GM10248 (cell line): ENCODE measurements around the gene C2CD4C.
"Not testable (repeated sequence)": the region's sequence is repeated elsewhere in the genome, so short reads cannot be mapped to it uniquely, and the experiment has no call there.

Source experiments
- CTCF ChIA-PET: fragments of 300-600 bp; sonication (Branson Sonifier 250); formaldehyde crosslinking; extraction: SDS; loops from one replicate; lab custom pipeline; 2021; ENCODE audit warnings: antibody characterized with exemption; lab: Yijun Ruan, JAX
- POLR2A ChIA-PET: fragments of 350-650 bp; sonication (Branson Sonifier 250); formaldehyde crosslinking; extraction: SDS; loops from one replicate; lab custom pipeline; 2020; ENCODE audit warnings: antibody characterized with exemption; lab: Yijun Ruan, JAX
- DNase-seq: peaks from one replicate; pipeline ENCODE4 v3.0.0; 2012; ENCODE audit errors: extremely low spot score
- TF ChIP-seq, protein P1 (sequence below): IDR thresholded peaks from 2 replicates; pipeline ENCODE4 v1.5.1; 2012; ENCODE audit warnings: mild to moderate bottlenecking, low read depth; ENCODE audit errors: extremely low read depth, missing control alignments, control extremely low read depth

Gene C2CD4C

DNA sequence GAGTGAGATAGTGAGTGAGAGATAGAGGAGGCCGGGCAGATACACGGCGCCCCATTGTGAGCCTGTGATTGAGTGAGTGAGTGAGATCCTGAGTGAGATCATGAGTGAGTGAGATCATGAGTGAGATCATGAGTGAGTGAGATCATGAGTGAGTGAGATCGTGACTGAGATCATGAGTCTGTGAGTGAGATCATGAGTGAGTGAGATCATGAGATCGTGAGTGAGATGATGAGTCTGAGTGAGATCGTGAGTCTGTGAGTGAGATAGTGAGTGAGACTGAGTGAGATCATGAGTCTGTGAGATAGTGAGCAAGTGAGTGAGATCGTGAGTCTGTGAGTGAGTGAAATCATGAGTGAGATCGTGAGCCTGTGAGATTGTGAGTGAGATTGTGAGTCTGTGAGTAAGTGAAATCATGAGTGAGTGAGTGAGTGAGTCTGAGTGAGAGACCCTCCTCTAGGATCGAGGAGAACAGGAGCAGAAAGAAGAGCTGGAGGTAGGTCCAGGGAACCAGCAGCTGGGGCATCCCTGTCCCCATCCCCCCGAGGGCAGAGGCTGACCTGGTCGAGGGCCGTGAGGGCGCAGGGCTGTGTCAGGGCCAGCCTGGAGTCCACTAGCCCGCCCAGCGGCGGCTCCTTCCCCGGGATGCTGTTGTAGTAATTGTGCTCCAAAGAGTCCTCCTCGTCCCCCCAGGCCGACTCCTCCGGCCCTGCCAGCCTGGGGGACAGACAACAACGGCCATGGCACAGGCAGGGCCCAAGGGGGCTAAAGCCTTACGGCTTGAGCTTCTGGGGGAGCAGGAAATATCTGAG is 25.4 kb upstream of the C2CD4C start:
- CTCF ChIA-PET, result no interaction called here
- TF ChIP-seq, protein P1, sequence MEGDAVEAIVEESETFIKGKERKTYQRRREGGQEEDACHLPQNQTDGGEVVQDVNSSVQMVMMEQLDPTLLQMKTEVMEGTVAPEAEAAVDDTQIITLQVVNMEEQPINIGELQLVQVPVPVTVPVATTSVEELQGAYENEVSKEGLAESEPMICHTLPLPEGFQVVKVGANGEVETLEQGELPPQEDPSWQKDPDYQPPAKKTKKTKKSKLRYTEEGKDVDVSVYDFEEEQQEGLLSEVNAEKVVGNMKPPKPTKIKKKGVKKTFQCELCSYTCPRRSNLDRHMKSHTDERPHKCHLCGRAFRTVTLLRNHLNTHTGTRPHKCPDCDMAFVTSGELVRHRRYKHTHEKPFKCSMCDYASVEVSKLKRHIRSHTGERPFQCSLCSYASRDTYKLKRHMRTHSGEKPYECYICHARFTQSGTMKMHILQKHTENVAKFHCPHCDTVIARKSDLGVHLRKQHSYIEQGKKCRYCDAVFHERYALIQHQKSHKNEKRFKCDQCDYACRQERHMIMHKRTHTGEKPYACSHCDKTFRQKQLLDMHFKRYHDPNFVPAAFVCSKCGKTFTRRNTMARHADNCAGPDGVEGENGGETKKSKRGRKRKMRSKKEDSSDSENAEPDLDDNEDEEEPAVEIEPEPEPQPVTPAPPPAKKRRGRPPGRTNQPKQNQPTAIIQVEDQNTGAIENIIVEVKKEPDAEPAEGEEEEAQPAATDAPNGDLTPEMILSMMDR, result no peak
- POLR2A ChIA-PET, result no interaction called here
- DNase-seq, result no peak

DNA sequence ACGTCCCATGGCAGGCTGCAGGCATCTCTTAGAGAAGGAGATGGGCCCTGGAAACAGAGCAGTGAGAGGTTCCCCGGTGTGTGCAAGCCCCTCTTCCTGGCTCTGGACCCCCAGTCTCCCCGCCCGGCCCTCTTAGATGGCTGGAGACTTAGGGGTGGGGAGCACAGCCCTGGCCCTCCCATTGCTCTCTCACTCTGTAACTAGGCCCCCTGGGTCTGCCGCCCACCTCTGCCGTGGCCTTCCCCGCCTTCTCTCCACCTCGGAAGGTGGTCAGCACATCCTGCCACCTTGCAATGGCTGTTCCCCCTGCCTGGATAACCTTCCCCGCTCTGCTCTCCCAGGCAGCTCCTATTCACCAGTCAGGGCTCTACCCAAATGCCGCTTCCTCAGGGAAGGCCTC is 21.8 kb upstream of the C2CD4C start:
- ChIA-PET CTCF (no interaction called here), POLR2A (no interaction called here)
- DNase-seq, result no peak
- TF ChIP-seq, protein P1, result no peak

DNA sequence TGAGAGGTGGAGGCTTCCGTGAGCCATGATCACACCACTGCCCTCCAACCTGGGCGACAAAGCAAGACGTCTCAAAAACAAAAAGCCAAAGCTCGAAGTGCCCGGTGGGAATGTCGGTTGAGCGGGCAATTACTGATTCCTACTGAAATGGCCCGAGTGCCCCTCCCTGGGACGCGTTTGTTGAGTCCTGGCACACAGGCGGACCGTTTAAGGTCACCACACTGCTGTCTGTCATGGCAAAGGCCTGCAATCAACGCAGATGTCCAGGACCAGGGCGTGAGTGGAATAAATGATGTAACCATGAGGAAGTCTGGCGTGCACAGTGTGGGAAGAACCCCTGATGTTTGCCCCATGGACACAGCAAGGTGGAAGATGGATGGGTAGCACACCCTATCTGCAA is 19.2 kb upstream of the C2CD4C start:
- TF ChIP-seq, protein P1, result no peak
- ChIA-PET CTCF (no interaction called here), POLR2A (no interaction called here)
- no peak for DNase-seq

DNA sequence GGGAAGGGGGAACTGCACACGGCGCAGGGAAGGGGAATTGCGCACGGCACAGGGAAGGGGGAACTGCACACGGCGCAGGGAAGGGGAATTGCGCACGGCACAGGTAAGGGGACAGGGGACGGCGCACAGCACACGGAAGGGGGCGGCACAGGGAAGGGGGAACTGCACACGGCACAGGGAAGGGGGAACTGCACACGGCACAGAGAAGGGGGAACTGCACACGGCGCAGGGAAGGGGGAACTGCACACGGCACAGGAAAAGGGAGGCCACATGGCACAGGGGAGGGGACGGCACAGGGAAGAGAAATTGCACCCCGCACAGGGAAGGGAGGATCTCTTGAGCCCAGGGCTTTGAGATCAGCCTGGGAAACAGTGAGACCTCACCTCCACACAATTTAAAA is 18.7 kb upstream of the C2CD4C start:
- CTCF ChIA-PET, POLR2A ChIA-PET, DNase-seq: not testable (repeated sequence)

DNA sequence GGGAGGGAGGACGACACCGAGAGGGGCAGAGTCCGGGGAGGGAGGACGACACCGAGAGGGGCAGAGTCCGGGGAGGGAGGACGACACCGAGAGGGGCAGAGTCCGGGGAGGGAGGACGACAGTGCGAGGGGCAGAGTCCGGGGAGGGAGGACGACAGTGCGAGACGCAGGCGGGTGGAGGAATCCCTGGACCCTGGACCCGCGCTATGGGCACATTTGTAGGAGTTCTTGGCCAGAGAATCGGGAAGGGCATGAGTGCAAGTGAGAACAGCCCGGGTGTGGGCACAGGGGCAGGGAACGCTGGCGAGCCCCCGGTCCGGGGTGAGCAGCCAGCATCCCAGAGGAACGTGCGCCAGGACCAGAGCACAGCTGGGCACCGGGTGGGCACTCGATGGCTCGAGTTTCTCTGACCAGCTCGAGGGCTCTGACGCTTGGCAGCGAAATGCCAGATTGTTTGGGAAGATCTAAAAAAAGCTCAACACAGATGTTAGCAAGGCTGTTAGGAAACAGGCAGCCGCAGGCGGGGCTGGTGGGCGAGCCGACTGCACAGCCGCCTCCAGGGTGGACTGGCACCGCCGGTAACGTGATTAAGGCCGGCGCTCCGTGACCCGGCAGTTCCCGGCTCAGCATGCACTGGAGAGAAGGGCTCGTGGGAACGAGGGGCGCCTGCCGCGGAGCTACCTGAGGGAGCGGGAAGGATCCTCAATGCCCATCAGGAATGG is 17.9 kb upstream of the C2CD4C start:
- CTCF ChIA-PET, result no interaction called here
- POLR2A ChIA-PET, result no interaction called here
- DNase-seq, result no peak
- TF ChIP-seq, protein P1, result no peak

DNA sequence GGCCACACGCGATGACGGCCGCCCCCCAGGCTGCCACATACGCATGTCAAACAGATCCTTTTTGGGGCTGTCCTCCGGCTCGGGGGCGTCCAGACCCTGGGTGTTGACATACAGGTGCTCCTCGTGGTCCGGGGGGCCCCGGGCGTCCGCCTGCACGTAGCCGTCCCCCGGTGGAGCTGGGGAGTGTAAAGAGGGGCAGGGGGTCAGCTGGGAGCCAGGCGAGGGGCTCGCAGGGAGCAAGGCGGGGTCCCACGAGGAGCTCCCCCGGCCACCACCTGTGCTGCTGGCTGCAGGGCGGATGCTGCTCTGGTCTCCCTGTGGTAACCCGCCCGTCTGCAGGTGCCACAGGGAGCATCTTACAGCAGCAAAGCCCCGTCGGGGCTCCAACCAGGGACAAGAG is 16.1 kb upstream of the C2CD4C start:
- no peak for DNase-seq
- CTCF ChIA-PET, result no interaction called here
- POLR2A ChIA-PET, result no interaction called here
- TF ChIP-seq, protein P1, result no peak

DNA sequence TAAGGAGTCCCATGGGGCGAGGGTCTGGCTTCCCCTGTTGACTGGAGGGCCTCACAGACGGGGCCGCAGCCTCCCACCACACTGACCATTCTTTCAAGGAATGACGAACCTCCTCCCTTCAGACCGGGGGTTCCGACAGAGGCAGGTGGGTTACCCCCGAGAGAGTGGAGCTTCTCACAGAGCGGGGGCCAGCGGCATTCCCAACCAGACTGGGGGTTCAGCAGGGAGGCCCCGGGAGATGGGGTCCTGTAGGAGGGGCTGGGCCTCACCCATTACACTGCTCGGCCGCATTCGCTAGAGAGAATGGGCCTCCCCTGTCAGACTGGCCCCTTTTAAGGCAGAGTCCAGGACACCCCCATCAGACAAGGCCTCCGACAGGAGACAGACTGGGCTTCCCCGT is 15.6 kb upstream of the C2CD4C start:
- TF ChIP-seq, protein P1, result no peak
- ChIA-PET POLR2A (no interaction called here), CTCF (no interaction called here)
- DNase-seq, result no peak
